Measurements from ENCODE around the gene NCSTN.

Gene NCSTN

GRCh38 chr1:160360227-160360695 is 17.1 kb downstream of the NCSTN start:
- no peak for TF ChIP-seq GATA2 (IDR thresholded peaks at IDR 0.05; ENCODE audit: low read depth, low read length)

DNA sequence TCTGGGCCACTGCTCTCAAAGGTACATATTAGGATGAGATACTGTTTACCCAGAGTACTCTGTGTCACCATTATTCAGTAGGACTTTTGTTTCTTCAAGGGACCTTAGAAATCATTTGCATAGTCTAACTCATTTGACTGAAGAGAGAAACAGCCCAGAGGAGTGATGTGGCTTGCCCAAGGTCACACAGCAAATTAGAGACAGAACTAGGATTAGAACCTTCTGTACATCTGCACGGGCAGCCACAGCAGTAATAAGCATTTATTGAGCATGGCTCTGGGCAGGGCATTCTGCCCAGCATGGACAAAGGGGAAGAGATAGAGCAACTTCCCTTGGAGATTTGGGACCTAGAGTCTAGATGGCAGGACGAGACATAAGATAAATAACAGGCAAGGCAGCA is 18.0 kb downstream of the NCSTN start:
- TF ChIP-seq GATA3 (IDR thresholded peaks at IDR 0.05; ENCODE audit: low read depth, low read length) (no peak), GATA2 (IDR thresholded peaks at IDR 0.05; ENCODE audit: low read depth, low read length) (no peak)

GRCh38 chr1:160361814-160362167 is 18.6 kb downstream of the NCSTN start:
- TF ChIP-seq GATA3 (IDR thresholded peaks at IDR 0.05; ENCODE audit: low read depth, low read length) (no peak), GATA2 (IDR thresholded peaks at IDR 0.05; ENCODE audit: low read depth, low read length) (no peak)

GRCh38 chr1:160362168-160362957 is 19.2 kb downstream of the NCSTN start:
- TF ChIP-seq GATA3 (IDR thresholded peaks at IDR 0.05; ENCODE audit: low read depth, low read length) (no peak), GATA2 (IDR thresholded peaks at IDR 0.05; ENCODE audit: low read depth, low read length) (no peak)

- TF ChIP-seq GATA2 (IDR thresholded peaks at IDR 0.05; ENCODE audit: low read depth, low read length) (no peak), GATA3 (IDR thresholded peaks at IDR 0.05; ENCODE audit: low read depth, low read length) (no peak)
Observed at GRCh38 chr1:160363010-160363409, 19.8 kb downstream of the NCSTN start.

- no peak for TF ChIP-seq GATA3 (IDR thresholded peaks at IDR 0.05; ENCODE audit: low read depth, low read length)
Observed at GRCh38 chr1:160363951-160364735, 21.0 kb downstream of the NCSTN start.

- no peak for TF ChIP-seq GATA3 (IDR thresholded peaks at IDR 0.05; ENCODE audit: low read depth, low read length)
- TF ChIP-seq GATA2 (IDR thresholded peaks at IDR 0.05; ENCODE audit: low read depth, low read length) = no peak
Observed at GRCh38 chr1:160365325-160365724, 22.1 kb downstream of the NCSTN start.

GRCh38 chr1:160366731-160367515 is 23.7 kb downstream of the NCSTN start, which contains the start of gene NHLH1:
NHLH1 (plus strand) TSS chr1:160367071; CDS start chr1:160370732, 3,661 bp downstream.
- TF ChIP-seq GATA3 (IDR thresholded peaks at IDR 0.05; ENCODE audit: low read depth, low read length) (no peak), GATA2 (IDR thresholded peaks at IDR 0.05; ENCODE audit: low read depth, low read length) (no peak)

GRCh38 chr1:160367516-160367900 is 24.3 kb downstream of the NCSTN start:
- no peak for TF ChIP-seq GATA2 (IDR thresholded peaks at IDR 0.05; ENCODE audit: low read depth, low read length)
- TF ChIP-seq GATA3 (IDR thresholded peaks at IDR 0.05; ENCODE audit: low read depth, low read length) = no peak

GRCh38 chr1:160367934-160368923 is 25.0 kb downstream of the NCSTN start:
- TF ChIP-seq GATA3 (IDR thresholded peaks at IDR 0.05; ENCODE audit: low read depth, low read length) (no peak), GATA2 (IDR thresholded peaks at IDR 0.05; ENCODE audit: low read depth, low read length) (no peak)

DNA sequence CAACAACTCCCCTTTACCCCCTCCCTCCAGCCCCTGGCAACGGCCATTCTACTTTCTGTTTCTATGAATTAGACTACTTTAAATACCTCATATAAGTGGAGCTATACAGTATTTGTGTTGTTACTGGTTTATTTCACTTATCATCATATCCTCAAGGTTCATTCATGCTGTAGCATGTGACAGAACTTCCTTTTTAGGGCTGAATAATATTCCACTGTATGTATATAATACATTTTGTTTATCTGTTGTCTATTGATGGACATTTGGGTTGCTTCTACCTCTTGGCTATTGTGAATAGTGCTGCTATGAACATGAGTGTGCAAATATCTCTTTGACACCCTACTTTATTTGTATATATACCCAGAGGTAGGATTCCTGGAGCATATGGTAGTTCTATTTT is 25.9 kb downstream of the NCSTN start:
- TF ChIP-seq GATA2 (IDR thresholded peaks at IDR 0.05; ENCODE audit: low read depth, low read length) (no peak), GATA3 (IDR thresholded peaks at IDR 0.05; ENCODE audit: low read depth, low read length) (no peak)

DNA sequence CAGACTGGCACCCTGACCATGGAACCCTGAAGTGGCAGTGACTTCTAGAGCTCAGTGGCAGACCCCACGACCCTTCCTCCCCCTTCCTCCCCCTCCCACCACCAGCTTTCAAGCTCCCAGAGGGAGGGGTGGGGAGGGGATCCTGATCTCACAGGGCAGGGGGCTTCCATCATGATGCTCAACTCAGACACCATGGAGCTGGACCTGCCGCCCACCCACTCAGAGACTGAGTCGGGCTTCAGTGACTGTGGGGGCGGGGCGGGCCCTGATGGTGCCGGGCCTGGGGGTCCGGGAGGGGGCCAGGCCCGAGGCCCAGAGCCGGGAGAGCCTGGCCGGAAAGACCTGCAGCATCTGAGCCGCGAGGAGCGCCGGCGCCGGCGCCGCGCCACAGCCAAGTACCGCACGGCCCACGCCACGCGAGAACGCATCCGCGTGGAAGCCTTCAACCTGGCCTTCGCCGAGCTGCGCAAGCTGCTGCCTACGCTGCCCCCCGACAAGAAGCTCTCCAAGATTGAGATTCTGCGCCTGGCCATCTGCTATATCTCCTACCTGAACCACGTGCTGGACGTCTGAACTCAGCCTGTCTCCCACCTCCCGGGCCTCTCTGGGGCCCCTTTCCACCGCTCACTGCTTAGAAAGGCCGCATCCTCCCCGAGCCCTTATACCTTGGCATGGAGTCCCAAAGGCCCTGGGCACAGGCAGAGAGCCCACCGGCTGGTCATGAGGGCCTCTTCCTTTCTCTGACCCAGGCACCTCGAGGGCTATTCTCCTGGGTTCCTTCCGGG is 27.6 kb downstream of the NCSTN start:
- no peak for TF ChIP-seq GATA3 (IDR thresholded peaks at IDR 0.05; ENCODE audit: low read depth, low read length)
- no peak for TF ChIP-seq GATA2 (IDR thresholded peaks at IDR 0.05; ENCODE audit: low read depth, low read length)

DNA sequence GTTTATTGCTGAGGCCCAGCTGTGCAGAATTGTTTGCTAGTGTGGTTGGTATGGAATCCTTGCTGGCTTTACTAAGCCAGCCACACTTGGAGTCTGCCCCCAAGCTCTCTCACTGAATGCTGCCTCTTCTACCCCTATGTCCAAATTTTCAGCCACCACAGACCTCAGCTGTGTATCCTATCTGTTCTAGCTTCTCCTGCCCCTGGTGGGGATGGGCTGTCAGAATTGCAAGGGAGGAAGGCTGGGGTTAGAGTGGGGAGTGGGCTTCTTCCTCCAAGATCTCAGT is 28.1 kb downstream of the NCSTN start:
- TF ChIP-seq GATA3 (IDR thresholded peaks at IDR 0.05; ENCODE audit: low read depth, low read length) = no peak
- no peak for TF ChIP-seq GATA2 (IDR thresholded peaks at IDR 0.05; ENCODE audit: low read depth, low read length)

Measured in SH-SY5Y (cell line).